Retina (tissue), 1 donor: Measurements from ENCODE around the gene HLA-DRB1.
A peak's percentile ranks its signal among the peaks of the same experiment; 100 is the strongest.
"Not testable (repeated sequence)": the region's sequence is repeated elsewhere in the genome, so short reads cannot be mapped to it uniquely, and the experiment has no call there.

Experiments used
- DNase-seq: peaks from one replicate; pipeline ENCODE4 v3.0.0-alpha.2; 2016

The HLA-DRB1 gene

DNA sequence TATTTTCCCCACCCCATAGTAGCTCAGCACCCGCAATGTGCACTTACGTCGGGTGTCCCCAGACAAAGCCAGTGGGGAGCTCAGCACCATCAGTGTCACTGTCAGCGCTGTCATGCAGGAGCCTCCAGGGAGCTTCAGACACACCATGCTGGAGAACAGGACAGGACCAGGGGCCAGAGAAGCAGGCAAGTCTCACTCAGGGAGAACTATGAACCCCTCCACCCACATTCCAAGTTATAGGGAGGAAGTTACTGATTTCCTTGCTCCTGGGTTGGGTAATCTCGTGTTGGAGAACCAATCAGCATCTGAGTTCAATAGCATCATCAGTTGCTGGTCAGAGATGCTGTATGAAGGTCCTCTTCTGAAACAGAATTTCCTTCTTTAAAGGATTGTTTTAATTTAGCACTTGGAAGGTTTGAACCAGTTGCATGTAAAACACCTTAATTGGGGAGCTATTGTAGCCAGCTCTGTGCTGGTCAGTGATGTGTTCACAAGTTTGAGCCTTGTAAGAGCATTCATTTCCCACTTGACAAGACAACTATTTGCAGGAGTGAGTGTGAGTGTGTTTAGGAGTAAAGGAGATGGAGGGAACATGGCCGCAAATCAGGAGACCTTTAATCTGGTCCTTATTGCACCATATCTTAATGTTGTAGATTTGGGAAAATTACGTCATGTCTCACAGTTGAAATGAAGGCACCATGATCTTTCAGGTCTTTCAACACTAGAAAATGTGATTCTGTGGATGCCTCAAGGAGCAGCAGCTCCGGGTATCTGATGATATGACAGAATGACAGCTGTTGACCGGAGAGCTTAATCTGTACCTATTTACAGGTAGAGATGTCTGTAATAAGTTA, at the start of gene HLA-DRB1:
Gene HLA-DRB1, minus strand, starts transcription at position 253 of the 854 bp plus-strand sequence. Its CDS starts 106 bp downstream, at position 147.
- DNase-seq: peak; percentile 12

DNA sequence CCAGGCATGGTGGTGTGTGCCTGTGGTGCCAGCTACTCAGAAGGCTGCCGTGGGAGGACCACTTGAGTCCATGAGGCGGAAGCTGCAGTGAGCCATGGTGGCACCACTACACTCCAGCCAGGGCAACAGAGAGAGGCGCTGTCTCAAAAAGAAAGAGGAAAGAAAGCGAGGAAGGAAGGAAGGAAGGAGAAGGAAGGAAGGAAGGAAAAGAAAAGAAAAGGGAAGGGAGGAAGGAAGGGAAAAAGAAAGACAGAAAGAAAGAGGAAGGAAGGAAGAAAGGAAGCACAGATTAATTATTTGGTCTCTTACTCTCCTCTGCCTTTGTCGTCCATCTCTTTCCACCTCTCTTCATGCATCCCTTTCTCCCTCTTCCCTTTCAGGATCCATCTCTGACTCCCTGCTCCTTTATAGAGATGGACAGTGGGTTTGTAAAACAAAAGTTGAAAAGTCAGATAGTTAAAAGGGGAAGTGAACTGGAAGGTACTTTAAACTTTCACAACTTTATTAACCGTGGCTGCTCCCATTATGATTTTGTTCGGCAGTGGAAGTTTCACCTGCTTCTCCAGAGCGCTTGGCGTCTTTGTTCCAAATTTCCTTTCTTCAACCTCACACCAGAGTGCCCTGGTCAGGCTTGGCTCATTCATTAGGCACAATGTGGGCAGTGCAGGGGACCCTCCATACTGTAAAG, 49.0 kb upstream of the HLA-DRB1 start:
- DNase-seq: no peak

DNA sequence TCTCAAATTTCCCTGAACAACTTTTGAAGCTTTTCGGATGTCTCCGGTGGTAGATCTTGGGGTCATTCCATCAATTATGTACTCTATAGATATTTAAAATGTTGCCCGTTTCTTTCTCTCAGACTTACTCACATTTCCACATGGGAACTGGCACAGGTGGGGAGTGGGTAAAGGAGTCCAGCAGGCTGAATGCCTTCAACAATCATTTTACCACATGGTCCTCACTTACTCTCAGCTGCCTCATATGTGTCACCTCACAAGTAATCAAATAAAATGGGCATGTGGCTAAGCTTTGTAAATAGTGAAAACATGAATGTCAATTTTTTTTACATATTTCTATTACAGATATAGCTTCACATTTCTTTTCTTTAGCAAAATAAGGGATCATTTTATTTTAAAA, 48.2 kb upstream of the HLA-DRB1 start:
- DNase-seq: no peak

DNA sequence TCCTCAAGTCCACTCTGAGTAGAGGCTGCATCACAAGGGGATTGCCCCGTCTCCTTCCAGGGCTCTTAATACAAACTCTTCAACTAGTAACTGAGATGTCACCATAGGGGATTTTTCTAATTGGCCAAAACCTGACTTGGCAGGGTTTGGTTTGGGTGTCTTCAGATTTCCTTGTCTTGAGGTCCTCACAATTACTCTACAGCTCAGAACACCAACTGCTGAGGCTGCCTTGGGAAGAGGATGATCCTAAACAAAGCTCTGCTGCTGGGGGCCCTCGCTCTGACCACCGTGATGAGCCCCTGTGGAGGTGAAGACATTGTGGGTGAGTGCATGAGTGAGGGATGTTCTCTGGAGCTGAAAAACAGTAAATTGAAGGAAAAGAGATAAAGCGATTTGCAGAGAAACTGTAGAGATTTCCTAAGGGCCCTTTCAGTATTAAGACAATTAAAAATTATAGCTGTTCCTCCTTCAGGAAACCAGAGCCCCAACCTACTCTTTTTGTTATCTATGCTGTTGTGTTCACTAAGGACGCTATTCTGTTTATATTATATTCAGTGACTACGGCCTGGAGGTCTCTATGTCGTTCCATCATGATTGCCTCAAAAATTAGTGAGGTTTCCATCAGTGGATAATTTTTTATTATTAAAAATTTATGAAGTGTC, 47.7 kb upstream of the HLA-DRB1 start, which contains the start of gene HLA-DQA1:
Gene HLA-DQA1, plus strand, starts transcription at position 188 of the 662 bp plus-strand sequence. Its CDS starts 53 bp downstream, at position 241.
- no peak for DNase-seq

DNA sequence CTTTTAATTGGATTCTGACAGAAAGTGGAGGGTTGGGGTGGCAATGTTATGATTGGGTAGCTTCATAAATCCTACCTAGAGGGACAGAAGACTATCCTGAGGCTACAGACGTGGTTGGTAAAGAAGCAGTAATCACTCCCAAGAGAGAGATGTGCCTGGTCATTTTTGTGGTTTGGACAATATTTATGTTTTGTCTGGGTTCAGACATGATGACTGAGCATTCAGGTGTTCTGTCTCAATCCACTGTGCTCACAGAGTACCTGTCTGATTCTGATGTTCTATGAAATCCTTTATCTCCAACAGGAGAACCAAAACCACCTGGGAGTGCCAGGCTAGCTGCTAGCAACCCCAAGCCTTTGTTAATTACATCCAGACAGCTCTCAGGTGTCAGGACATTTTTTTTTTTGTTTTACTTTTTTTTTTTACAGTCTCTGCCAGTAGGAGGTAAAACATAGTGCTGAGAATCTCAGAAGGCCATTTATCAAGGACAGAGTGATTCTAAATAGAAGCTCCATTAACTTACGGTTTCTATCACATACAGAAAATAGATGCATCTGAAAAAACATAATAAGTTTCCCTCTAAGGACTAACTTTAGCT, 46.0 kb upstream of the HLA-DRB1 start:
- no peak for DNase-seq

DNA sequence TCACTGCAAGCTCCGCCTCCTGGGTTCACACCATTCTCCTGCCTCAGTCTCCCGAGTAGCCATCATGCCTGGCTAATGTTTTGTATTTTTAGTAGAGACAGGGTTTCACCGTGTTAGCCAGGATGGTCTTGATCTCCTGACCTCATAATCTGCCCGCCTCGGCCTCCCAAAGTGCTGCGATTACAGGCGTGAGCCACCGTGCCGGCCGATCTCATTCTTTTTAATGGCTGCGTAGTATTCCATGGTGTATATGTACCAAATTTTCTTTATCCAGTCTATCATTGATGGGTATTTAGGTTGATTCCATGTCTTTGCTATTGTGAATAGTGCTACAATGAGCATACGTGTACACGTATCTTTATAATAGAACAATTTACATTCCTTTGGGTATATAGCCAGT, 40.1 kb upstream of the HLA-DRB1 start:
- DNase-seq: not testable (repeated sequence)

DNA sequence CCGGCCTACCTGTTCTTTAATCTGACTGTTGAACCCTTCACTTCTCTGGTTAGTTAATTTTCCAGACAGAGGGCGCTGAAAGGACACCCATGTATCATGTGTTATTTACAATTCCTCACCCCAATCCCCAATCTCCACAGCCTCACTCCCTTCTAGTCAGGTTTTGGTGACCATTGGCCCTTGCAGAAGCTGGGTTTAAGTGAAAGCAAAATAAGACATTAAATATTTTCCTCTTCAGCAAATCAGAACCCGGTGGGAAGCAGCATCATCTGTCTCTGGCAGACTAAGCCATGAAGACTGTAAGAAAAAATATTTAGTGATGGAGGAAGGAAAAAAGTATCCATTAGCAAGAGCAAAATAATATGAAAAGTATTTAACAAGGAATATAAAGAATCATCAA, 38.2 kb upstream of the HLA-DRB1 start:
- no peak for DNase-seq

DNA sequence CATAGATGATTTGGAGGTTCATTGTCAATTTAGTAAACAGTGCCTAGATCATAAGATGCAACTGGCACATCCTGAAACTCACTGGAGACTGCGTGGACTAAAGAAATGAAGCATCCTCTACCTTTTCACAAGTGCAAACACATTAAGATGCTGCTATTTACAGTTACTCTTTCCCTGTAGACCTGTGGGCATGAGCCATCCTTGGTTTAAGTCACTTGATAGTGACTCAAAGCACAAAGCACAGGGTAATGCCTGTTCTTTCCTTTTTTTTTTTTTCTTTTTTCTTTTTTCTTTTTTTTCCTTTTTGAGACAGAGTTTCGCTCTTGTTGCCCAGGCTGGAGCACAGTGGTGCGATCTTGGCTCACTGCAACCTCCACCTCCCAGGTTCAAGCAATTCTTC, 37.6 kb upstream of the HLA-DRB1 start:
- no peak for DNase-seq

DNA sequence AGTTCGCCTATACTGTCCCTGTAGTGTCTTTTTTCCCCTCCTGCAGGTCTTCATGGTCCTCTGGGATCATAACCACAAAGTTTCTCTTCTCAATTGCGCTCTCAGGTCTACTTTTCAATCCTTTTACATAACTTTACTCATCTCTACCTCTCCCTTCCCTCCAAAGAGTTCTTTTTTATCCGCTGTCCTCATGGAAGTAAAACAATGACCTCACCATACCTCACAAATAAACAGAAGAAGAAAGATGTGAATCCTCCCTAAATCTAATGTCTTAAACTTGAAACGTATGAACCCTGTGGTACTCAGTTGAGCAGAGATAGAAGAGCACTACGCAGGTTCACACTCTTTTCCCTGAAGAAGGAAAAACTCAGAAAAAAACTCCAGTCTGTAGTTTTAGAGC, 35.5 kb upstream of the HLA-DRB1 start:
- no peak for DNase-seq

DNA sequence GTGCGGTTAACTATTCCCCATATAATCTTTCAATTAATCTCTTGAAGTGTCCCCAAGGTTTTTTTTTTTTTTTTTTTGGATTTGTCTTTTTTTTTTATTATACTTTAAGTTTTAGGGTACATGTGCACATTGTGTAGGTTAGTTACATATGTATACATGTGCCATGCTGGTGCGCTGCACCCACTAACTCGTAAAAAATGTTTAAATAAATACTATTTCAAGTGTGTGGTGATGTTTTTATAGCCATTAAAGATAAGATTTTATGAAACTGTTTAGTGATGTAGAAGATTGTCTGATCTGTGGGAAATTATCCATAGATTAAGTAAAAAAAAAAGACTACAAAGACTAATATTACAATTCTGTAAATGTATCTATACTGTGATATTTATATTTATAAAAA, 34.9 kb upstream of the HLA-DRB1 start:
- DNase-seq: no peak

DNA sequence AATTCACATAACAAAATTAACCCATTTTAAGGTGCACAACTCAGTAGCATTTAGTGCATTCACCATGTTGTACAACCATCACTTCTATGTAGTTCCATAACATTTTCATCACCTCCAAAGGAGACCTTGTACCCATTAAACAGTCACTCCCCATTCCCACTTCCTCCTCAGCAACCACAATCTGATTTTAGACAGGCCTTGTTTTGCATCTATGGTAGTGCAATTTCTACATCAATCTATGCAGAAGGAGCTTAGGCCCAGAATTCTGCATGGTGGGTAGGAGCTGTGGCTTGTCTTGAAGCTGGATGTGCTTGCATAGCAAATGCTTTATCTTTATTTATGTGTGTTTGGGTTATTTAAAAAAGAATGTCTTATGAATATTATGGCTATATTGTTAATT, 34.0 kb upstream of the HLA-DRB1 start:
- DNase-seq: no peak

DNA sequence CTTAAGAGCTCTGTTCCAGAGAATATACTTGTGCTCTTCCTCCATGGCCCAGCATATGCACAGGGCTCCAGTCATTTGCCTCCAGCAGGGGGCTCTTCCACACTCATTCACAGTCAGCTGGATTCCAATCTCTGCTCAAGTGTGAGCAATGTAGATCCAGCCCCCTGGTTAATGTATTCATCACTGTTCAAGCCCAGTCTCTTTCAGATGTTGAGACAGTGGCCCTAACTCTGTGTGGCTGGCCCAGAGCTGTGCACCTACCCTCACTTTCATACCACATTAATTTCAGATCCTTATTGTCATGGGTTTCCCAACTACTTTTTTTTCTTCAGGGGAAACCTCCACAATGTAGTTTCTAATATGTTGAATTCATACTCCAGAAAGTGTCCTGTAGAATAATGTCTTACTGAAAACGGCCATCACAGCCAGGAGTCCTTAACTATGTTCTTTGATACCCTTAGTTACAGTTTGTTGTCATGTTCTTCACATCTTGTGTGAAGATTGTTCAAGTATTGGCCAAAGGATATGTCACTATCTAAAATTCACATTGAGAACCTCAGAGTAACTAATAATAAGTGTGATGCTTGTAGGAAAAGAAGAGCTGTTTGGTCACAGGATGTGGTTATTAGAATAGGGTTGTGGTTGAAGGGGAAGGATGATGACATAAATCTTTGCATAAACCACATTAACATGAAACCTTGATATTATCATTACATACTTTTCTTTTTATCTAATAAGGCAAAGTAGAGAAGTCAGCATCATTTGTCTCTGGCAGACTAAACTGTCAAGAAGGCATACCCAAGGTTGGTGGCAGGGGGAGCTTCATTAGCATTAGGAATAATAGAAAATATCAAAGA, 33.1 kb upstream of the HLA-DRB1 start:
- peak; percentile 19 for DNase-seq

DNA sequence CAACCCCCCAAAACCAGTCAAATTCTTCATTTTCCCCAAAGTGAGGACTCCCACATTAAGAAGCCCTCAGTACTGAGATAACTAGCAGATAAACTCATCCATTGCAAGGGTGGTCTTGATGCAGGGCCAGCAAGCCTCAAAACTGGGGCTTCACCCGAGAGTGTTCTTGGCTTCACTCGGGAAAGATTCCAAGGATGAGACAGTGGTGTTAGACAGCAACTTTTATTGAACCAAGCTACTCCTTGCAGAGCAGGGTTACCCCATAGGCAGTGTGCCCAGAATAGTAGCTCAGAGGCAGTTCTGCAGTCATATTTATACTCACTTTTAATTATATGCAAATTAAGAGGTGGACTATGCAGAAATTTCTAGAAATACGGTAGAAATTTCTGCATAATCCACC, 31.7 kb upstream of the HLA-DRB1 start:
- no peak for DNase-seq

DNA sequence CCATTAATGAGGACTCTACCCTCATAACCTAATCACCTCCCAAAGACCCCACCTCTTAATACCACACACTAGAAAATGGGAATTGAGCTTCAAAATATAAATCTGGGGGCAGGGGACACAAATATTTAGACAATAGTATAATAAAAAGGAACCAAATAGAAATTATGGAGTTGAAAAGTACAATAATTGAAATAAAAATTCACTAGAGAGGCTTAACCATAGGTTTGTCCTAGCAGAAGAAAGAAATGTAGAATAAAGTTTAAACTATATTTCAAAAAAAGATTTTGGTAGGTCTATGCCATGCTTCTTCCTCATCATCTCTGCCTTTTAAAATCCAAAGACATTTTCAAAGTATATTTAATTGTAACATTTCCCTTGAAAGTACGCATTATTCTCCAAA, 28.1 kb upstream of the HLA-DRB1 start:
- DNase-seq: no peak

DNA sequence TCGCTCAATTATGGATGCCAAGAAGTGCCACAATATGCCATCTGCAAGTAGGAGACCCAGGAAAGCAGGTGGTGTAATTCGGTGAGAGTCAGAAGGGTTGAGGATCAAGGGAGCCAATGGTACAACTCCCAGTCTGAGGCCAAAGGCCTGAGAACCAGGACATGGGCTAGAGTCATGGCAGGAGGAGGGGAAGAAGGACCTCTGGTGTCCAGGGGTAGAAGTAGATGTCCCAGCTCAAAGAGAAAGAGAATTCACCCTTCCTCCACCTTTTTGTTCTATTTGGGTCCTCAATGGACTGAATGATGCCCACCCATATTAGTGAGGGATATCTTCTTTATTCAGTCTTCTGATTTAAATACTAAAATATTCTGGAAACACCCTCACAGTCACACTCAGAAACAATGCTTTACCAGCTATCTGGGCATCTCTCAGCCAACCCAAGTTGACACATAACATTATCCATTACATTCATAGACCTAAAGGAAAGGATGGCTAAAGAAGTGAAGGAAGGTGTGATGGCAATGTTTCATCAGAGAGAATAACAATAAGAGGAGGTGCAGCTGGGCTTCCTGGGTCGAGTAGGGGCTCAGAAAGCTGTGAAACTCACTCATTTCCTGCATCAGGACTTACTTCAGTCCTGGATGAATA, 26.4 kb upstream of the HLA-DRB1 start:
- DNase-seq: no peak

DNA sequence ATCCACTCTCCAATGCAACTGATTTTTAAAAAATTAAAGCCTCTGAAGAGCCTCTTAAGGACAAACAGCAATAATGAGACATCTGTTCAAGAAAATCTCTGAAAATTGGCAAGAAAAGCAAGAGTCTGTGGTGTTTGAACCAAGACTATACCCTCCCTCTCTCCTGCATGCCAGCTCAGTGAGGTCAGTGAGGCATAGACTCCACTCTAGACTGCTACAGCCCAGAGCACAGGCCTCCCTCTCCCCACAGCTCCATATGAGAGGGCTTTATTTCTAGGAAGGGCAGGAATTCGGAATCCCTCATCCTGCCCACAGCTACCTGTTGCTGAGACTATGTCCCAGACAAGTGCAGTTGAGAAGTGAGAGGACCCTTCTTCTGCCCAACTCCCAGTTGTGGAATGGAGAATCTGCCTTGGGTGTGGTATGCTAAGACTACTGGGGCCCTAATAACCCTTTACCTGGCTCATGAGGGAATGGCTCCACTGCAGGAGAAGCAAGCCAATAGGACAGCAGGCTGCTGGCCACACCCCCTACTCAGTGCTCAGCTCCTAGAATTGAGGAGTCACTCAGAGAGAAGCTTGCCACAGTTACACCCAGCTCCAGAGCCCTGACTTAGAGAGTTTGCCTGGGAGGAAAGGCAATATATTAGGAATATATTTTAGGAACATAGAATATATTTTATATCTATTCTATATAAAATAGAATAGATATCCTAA, 24.9 kb upstream of the HLA-DRB1 start:
- no peak for DNase-seq

DNA sequence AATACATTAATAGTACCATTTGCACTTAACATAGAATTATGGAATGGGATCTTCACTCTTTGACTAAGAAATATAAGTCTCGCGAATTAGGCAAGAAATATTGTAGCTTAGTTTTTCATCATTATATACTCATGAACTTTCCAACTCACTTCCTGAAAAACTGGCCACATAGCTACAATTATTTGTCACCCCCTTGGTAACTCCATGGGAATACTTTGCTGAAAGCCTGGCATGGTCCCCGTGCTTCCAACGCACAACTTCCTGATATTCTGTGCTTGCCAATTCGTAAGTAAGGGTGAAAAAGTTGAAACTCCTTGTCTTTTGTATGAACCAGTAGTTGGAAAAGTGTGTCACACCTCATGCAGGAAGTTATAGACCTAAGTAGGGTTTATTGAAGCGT, 23.8 kb upstream of the HLA-DRB1 start:
- DNase-seq: no peak

DNA sequence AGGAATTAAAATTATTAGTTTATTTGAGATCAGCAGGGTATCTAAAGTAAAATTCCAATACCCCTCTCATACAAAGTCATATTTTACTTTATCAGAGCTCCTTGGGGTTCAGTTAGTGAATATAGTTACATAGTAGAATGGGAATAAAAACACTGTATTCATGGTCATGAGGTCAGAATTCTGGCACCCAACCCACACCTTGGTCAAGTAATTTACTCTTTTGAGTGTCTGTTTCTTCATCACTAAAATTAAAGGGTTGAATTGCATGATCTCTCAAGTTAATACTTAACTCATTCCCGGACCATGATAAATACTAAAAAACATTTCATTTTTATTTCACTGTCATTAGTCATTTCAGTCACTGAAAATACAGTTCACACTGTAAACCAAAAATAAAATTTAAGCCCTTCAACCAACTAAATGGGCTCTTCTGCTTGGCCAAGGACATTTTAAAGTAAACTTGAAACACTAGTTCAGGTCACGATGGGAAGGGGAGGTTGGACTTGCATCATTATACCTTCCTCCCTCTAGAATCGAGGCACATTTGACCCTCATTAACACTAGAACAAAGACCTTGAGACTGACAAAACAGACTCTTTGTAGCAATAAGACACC, 21.1 kb upstream of the HLA-DRB1 start:
- no peak for DNase-seq

DNA sequence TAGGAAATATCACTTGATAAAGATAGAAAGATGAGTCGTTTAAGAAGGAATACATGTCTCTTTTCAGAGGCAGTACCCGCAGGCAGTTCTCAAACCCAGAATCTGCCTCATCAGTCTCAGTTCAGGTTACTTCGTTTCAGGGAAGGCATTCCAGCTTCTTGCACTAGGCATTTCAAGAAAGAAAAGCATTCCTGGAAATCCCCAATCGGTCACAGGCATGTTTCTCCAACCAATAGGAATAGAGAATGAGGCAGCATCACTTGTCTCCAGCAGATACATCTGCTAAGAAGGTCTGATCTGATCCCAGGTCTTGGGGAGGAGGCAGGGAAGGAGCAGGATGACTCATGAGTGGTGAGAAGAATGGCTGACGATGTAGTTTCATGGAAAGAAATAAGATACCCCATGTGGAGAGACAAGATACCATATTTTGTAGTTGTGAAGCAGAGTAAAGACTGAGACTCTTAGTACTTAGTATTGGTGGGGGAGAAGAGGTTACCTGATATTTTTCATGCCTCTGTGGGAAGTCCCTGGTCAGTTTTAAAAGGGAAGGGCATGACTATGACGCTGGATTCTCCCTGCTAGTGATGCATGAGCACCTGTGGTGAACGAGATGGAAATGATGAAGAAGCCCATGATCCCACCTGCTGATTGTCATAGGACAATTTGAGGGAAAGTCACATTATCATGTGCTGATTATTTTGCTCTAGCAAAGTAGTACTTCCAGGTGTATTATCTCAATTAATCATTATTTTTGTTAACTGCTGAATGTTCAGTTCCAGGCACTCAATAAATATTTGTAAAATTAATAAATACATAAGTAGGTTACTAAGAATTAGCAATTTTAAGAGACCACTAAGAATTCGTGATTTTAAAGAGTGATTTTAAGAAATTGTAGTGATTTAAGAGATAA, 20.3 kb upstream of the HLA-DRB1 start:
- DNase-seq: peak; percentile 77

DNA sequence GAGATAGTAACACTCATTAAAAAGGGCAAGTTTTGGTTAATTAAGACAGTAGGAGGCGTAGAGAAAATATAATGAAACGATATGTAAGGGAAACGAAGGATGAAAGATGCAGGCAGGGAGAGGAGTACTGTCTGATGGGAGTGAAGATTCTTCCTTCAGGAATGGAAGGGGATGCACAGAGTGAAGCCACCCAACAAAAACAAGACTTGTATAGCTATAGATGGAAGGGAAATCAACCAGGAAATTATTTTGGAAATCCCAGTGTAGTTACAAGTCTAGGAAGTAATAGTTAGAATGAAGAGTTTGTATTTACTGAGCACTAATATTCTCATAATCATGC, 19.7 kb upstream of the HLA-DRB1 start:
- no peak for DNase-seq
